IMR-90 (cell line): ENCODE results near the gene HEXIM1. TPM values are rescaled to one million over a fixed set of nuclear protein-coding genes. Genes with fewer than 3 reads are reported as not detected.

ENCODE experiments used
- ATAC-seq: fragments of 200-7000 bp; cut with Tn5 transposase; 2 replicates; pipeline ENCODE4 v1.9.1; 2020; ENCODE audit warnings: low read depth, mild to moderate bottlenecking, moderate library complexity
- BruUV-seq: library from RNA; stranded (reverse); fragments of 400-500 nt; replicated peaks from 2 replicates; lab custom pipeline; 2021; lab: Mats Ljungman, UMichigan
- CTCF ChIA-PET: fragments of 300-600 bp; formaldehyde crosslinking; extraction: SDS; loops from one replicate; lab custom pipeline; 2021; ENCODE audit warnings: antibody characterized with exemption; lab: Yijun Ruan, JAX
- POLR2A ChIA-PET: fragments of 300-600 bp; sonication (Branson Sonifier 250); formaldehyde crosslinking; loops from one replicate; lab custom pipeline; 2022; ENCODE audit warnings: antibody characterized with exemption; ENCODE audit not compliant: unreplicated experiment; lab: Charles Lee
- DNase-seq: peaks from one replicate; pipeline ENCODE4 v3.0.0; 2013
- H2AFZ ChIP-seq: replicated peaks from 2 replicates; pipeline ENCODE3; 2013; ENCODE audit warnings: low read length, mild to moderate bottlenecking; ENCODE audit not compliant: poor library complexity
- H2AK5ac ChIP-seq: 2 replicates; pipeline ENCODE4 v1.6.1; 2013; ENCODE audit warnings: low read depth, low read length, inconsistent platforms
- H2AK9ac ChIP-seq: replicated peaks from 2 replicates; pipeline ENCODE3; 2013; ENCODE audit warnings: mild to moderate bottlenecking, low read depth, low read length, moderate library complexity; ENCODE audit not compliant: poor library complexity
- H2BK120ac ChIP-seq: 2 replicates; pipeline ENCODE4 v1.6.1; 2013; ENCODE audit warnings: low read depth, low read length, inconsistent platforms
- H2BK15ac ChIP-seq: 3 replicates; pipeline ENCODE4 v1.6.1; 2013; ENCODE audit warnings: low read depth, low read length, inconsistent platforms
- H2BK20ac ChIP-seq: 2 replicates; pipeline ENCODE4 v1.6.1; 2013; ENCODE audit warnings: low read depth, mild to moderate bottlenecking, inconsistent platforms, low read length, moderate library complexity
- H2BK5ac ChIP-seq: 2 replicates; pipeline ENCODE4 v1.6.1; 2013; ENCODE audit warnings: mild to moderate bottlenecking, low read depth, low read length, inconsistent platforms; ENCODE audit not compliant: poor library complexity, severe bottlenecking
- H3K14ac ChIP-seq: replicated peaks from 2 replicates; pipeline ENCODE4 v1.6.1; 2013; ENCODE audit warnings: low read depth, low read length, inconsistent platforms
- H3K18ac ChIP-seq: 2 replicates; pipeline ENCODE4 v1.6.1; 2013; ENCODE audit warnings: low read depth, low read length, control low read depth
- H3K23ac ChIP-seq: 2 replicates; pipeline ENCODE4 v1.6.1; 2013; ENCODE audit warnings: low read depth, low read length, inconsistent platforms
- H3K27ac ChIP-seq: 2 replicates; pipeline ENCODE4 v1.5.1; 2013; ENCODE audit warnings: mild to moderate bottlenecking, control low read depth, low read length; ENCODE audit not compliant: insufficient read depth
- H3K27me3 ChIP-seq: 2 replicates; pipeline ENCODE4 v1.6.1; 2013; ENCODE audit warnings: low read length; ENCODE audit not compliant: control insufficient read depth, insufficient read depth
- H3K36me3 ChIP-seq: 2 replicates; pipeline ENCODE4 v1.6.1; 2013; ENCODE audit warnings: low read length, mixed read lengths; ENCODE audit not compliant: control insufficient read depth, insufficient read depth
- H3K4ac ChIP-seq: 2 replicates; pipeline ENCODE4 v1.6.1; 2013; ENCODE audit warnings: low read depth, low read length, inconsistent platforms
- H3K4me1 ChIP-seq: 2 replicates; pipeline ENCODE4 v1.6.1; 2013; ENCODE audit warnings: low read length, mixed read lengths; ENCODE audit not compliant: control insufficient read depth, insufficient read depth
- H3K4me2 ChIP-seq: 2 replicates; pipeline ENCODE4 v1.6.1; 2013; ENCODE audit warnings: low read depth, mild to moderate bottlenecking, control low read depth, low read length, moderate library complexity
- H3K4me3 ChIP-seq: 2 replicates; pipeline ENCODE4 v1.5.1; 2013; ENCODE audit warnings: low read depth, mild to moderate bottlenecking, control low read depth, low read length, moderate library complexity; ENCODE audit not compliant: insufficient read depth
- H3K56ac ChIP-seq: 2 replicates; pipeline ENCODE4 v1.6.1; 2013; ENCODE audit warnings: low read length, inconsistent platforms; ENCODE audit not compliant: insufficient read depth; ENCODE audit errors: extremely low read depth
- H3K79me1 ChIP-seq, 2 experiments: 2 replicates each; pipeline ENCODE4 v1.6.1; 2013; ENCODE audit warnings: low read length in 2 of 2, inconsistent platforms in 1 of 2, low read depth in 1 of 2
- H3K9ac ChIP-seq: 2 replicates; pipeline ENCODE4 v1.6.1; 2013; ENCODE audit warnings: low read depth, low read length, control low read depth
- H3K9me1 ChIP-seq: 2 replicates; pipeline ENCODE4 v1.6.1; 2013; ENCODE audit warnings: low read length, inconsistent platforms; ENCODE audit not compliant: insufficient read depth
- H3K9me3 ChIP-seq: 2 replicates; pipeline ENCODE4 v1.6.1; 2013; ENCODE audit warnings: low read length; ENCODE audit not compliant: control insufficient read depth, insufficient read depth
- H4K20me1 ChIP-seq: 2 replicates; pipeline ENCODE4 v1.6.1; 2013; ENCODE audit warnings: low read length, inconsistent platforms; ENCODE audit not compliant: insufficient read depth
- H4K5ac ChIP-seq: 2 replicates; pipeline ENCODE4 v1.6.1; 2013; ENCODE audit warnings: mild to moderate bottlenecking, low read depth, low read length, control low read depth
- H4K8ac ChIP-seq, 2 experiments: 2 replicates each; pipeline ENCODE4 v1.6.1; 2013; ENCODE audit warnings: low read depth in 2 of 2, low read length in 2 of 2, control low read depth in 1 of 2, inconsistent platforms in 1 of 2
- H4K91ac ChIP-seq: 2 replicates; pipeline ENCODE4 v1.6.1; 2013; ENCODE audit warnings: low read depth, low read length, inconsistent platforms; ENCODE audit not compliant: insufficient read depth
- BHLHE40 ChIP-seq: fragments of 150-350 bp; IDR thresholded peaks from 2 replicates; pipeline ENCODE4 v1.6.1; 2016; ENCODE audit warnings: mild to moderate bottlenecking, low read depth, low read length
- CHD1 ChIP-seq: IDR thresholded peaks from 2 replicates; pipeline ENCODE4 v1.6.1; 2012; ENCODE audit warnings: low read depth, low read length, improper control_type of control experiment
- ELK1 ChIP-seq: fragments of 150-350 bp; IDR thresholded peaks from 2 replicates; pipeline ENCODE4 v1.6.1; 2016; ENCODE audit warnings: low read depth, mild to moderate bottlenecking, low read length, moderate library complexity, borderline replicate concordance
- FOS ChIP-seq: fragments of 150-350 bp; IDR thresholded peaks from 2 replicates; pipeline ENCODE4 v1.6.1; 2016; ENCODE audit warnings: low read depth, low read length
- MAFK ChIP-seq: IDR thresholded peaks from 2 replicates; pipeline ENCODE4 v1.6.1; 2012; ENCODE audit warnings: low read depth, low read length, improper control_type of control experiment
- MAZ ChIP-seq: IDR thresholded peaks from 2 replicates; pipeline ENCODE4 v1.6.1; 2012; ENCODE audit warnings: low read depth, mild to moderate bottlenecking, low read length, improper control_type of control experiment, moderate library complexity, borderline replicate concordance
- NFE2L2 ChIP-seq: fragments of 150-350 bp; IDR thresholded peaks from 2 replicates; pipeline ENCODE4 v1.6.1; 2016; ENCODE audit warnings: low read depth, mild to moderate bottlenecking, low read length
- POLR2A ChIP-seq: IDR thresholded peaks from 2 replicates; pipeline ENCODE4 v1.6.1; 2012; ENCODE audit warnings: mild to moderate bottlenecking, low read depth, low read length
- RAD21 ChIP-seq: IDR thresholded peaks from 2 replicates; pipeline ENCODE4 v1.6.1; 2012; ENCODE audit warnings: low read length, improper control_type of control experiment
- RCOR1 ChIP-seq: IDR thresholded peaks from 2 replicates; pipeline ENCODE4 v1.6.1; 2012; ENCODE audit warnings: mild to moderate bottlenecking, low read length, improper control_type of control experiment; ENCODE audit not compliant: insufficient replicate concordance
- RFX5 ChIP-seq: IDR thresholded peaks from 2 replicates; pipeline ENCODE4 v1.8.0; 2012; ENCODE audit warnings: low read depth, mild to moderate bottlenecking, low read length, moderate library complexity
- SMC3 ChIP-seq: fragments of 150-350 bp; IDR thresholded peaks from 2 replicates; pipeline ENCODE4 v1.6.1; 2016; ENCODE audit warnings: low read depth, mild to moderate bottlenecking, antibody characterized with exemption, low read length, moderate library complexity
- WGBS, 2 experiments: methylation state at CpG; one replicate each; pipeline versions ENCODE4 v1.1.5 to v1.1.7; 2013; ENCODE audit warnings: missing lambda C conversion rate in 2 of 2; ENCODE audit not compliant: insufficient read length in 1 of 2; ENCODE audit errors: extremely low coverage in 2 of 2; 5-methylcytosine and 5-hydroxymethylcytosine counted together
- dilution Hi-C: fragments of 300-500 bp; cut with HindIII; formaldehyde crosslinking; loops from one replicate; pipeline ENCODE4 v1.14.3; 2018; ENCODE audit warnings: low sequenced_read_pairs; ENCODE audit not compliant: unreplicated experiment
- in situ Hi-C: fragments of 300-500 bp; cut with MboI; formaldehyde crosslinking; loops from 3 replicates; pipeline ENCODE4 v1.14.3; 2019; ENCODE audit warnings: low sequenced_read_pairs, inconsistent platforms, mixed read lengths
- intact Hi-C: fragments of 100-400 bp; cut with micrococcal nuclease; formaldehyde crosslinking; loops from 2 replicates; pipeline ENCODE4 v1.10.0; 2022
- polyA plus RNA-seq, 3 experiments: library from polyadenylated mRNA; depleted of rRNA; stranded (reverse); fragments of >200 nt; gene quantifications; 2 replicates each; pipeline ENCODE4 v1.2.3, GENCODE V29; 2012; ENCODE audit warnings: low replicate concordance in 1 of 3
- total RNA-seq: library from RNA; depleted of rRNA; stranded (reverse); fragments of >200 nt; gene quantifications from 2 replicates; pipeline ENCODE4 v1.2.3, GENCODE V29; 2012
- TF ChIP-seq, protein P1 (sequence below): fragments of 150-350 bp; IDR thresholded peaks from 2 replicates; pipeline ENCODE4 v1.6.1; 2017; ENCODE audit warnings: mild to moderate bottlenecking, antibody characterized with exemption, low read length, low read depth

HEXIM1 gene
- total and polyA plus RNA-seq, 2 of the 4 experiments (the other 2 are of a cell fraction) = 5.9 to 14.5 TPM

DNA sequence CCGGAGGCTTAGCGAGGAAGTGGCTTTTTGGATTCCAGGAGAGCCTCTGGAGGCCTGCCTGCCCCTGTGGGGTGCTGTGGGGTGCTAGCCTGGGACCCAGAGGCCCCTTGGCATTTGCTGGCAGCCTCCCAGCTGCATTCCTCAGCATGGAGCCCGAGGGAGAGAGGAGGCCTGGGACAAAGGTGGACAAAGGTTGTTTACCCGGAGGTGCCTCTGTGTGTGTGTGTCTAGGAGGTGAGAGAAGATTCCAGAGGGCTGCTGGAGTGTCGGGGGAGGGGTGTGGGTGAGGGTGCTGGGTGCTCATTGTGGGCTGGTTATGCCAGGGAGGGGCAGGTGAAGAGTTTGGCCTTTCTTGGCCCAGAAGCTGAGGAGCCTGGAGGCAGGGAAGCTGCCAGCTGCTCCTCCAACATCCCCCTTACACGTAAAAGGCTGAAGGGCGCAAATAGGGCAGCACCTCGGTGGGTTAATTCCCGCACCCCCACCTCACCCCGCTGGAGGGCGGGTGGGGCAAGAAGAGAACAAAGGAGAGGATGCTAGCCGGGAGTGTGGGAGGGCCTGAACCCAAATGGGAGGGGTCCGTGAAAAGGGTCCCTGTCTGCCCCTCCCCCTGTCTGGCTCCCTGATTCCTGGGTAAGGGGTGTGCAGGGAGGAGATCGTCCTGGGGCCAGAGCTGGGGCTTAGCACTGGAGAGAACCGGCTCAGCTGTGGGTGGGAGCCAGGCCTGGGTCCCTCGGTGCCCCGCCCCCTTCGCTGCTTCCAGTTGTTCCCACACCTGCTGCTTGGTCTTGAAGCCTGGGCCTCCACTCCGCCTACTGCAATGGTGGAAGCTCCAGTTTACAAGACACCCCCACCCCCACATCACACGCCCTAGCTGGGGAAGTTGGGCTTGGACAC, 23.3 kb downstream of the HEXIM1 start:
- Histone ChIP-seq H3K18ac (peak overlapping the region; percentile 48), H2BK15ac (peak overlapping the region; percentile 91; the same call in 2 of the 3 replicates), H3K9ac (peak overlapping the region; percentile 60), H2BK20ac (peak overlapping the region; percentile 80), H4K5ac (peak overlapping the region; percentile 83), H3K4me1 (peaks cover 30% of the 10 kb centered on the region), H3K56ac (peak overlapping the region; percentile 35; the same call in 1 of the 2 replicates), H3K79me1 (peaks cover 0 to 19% of the 10 kb centered on the region in 2 experiments; a peak in 1 of 4 replicates), H4K91ac (peak overlapping the region; percentile 96), H2AK5ac (peak overlapping the region; percentile 87), H3K4me2 (peak overlapping the region; percentile 33), H4K20me1 (no peaks in the 10 kb centered on the region), H2BK5ac (peak overlapping the region; percentile 76), H3K27me3 (no peaks in the 10 kb centered on the region), H3K4ac (peak overlapping the region; percentile 96), H4K8ac (peak overlapping the region; percentile 98 to 99), H3K4me3 (no peak overlapping the region), H3K9me1 (peaks cover 33% of the 10 kb centered on the region), H3K23ac (peak overlapping the region; percentile 96), H2BK120ac (peak overlapping the region; percentile 88), H3K9me3 (no peaks in the 10 kb centered on the region), H3K27ac (peak overlapping the region; percentile 71), H2AK9ac (peak overlapping the region; percentile 95), H3K14ac (peak overlapping the region; percentile 91), H3K36me3 (peaks cover 4% of the 10 kb centered on the region; the same call in 1 of the 2 replicates), H2AFZ (peak overlapping the region; percentile 93)
- in situ Hi-C loops (no loop called here), dilution Hi-C loops (no loop called here), intact Hi-C loops (no loop called here)
- TF ChIP-seq RCOR1 = no peak
- TF ChIP-seq RAD21 = no peak
- TF ChIP-seq, protein P1, sequence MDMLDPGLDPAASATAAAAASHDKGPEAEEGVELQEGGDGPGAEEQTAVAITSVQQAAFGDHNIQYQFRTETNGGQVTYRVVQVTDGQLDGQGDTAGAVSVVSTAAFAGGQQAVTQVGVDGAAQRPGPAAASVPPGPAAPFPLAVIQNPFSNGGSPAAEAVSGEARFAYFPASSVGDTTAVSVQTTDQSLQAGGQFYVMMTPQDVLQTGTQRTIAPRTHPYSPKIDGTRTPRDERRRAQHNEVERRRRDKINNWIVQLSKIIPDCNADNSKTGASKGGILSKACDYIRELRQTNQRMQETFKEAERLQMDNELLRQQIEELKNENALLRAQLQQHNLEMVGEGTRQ = no peak
- TF ChIP-seq ELK1 = no peak
- TF ChIP-seq NFE2L2 = no peak
- no peak for TF ChIP-seq CHD1
- TF ChIP-seq POLR2A = no peak
- TF ChIP-seq MAFK = no peak
- TF ChIP-seq RFX5 = no peak
- no peak for TF ChIP-seq FOS
- no peak for TF ChIP-seq MAZ
- no peak for TF ChIP-seq SMC3
- no peak for TF ChIP-seq BHLHE40
- CTCF ChIA-PET = interaction anchor here (0.8 to 1.7 kb wide), 4 partner anchors 10 to 36 kb away, joined by 3 to 7 read pairs (median 4); partner anchors contain the start of genes ACBD4 and HEXIM2
- POLR2A ChIA-PET = interaction anchor here (1.5 to 2.2 kb wide), 2 partner anchors 10 to 26 kb away, joined by 3 to 6 read pairs; partner anchors contain the start of gene HEXIM2
- WGBS, 2 experiments = 39% methylated on average over 8 of the region's 20 CpGs; no CpG with 5 or more reads in 1 of the 2 experiments
- DNase-seq (no peak), ATAC-seq (peak; percentile 25)
- BruUV-seq = no TSS peak
